GM19468 (cell line): Measurements from ENCODE around the gene BAZ2B.

Experiments
- ATAC-seq: cut with Tn5 transposase; IDR thresholded peaks from one replicate; pipeline ENCODE4 v1.9.1; 2021; ENCODE audit warnings: mild to moderate bottlenecking, moderate library complexity, moderate number of reproducible peaks; ENCODE audit not compliant: unreplicated experiment; ENCODE audit errors: extremely low read depth

The BAZ2B gene

GRCh38 chr2:159281002-159281401 lies 335.3 kb downstream of the BAZ2B start:
- no peak for ATAC-seq

DNA sequence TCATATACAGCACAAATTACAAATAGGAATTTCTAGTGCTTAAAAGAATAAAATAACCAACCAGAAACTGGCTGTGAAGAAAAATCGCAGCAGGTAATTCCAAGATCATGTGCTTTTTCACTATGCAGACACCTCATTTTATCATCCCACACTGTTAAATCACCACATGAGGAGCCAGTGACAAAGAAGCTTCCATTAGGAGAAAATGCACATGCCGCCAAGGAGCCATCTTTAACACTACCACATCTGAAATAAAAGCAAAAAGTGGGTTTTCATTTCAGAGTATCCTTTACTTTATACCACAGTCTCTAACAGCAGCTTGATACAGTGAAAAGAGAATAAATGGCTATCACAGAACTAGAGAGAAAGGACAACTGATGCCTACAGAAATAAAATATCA lies 336.6 kb downstream of the BAZ2B start:
- ATAC-seq = no peak

DNA sequence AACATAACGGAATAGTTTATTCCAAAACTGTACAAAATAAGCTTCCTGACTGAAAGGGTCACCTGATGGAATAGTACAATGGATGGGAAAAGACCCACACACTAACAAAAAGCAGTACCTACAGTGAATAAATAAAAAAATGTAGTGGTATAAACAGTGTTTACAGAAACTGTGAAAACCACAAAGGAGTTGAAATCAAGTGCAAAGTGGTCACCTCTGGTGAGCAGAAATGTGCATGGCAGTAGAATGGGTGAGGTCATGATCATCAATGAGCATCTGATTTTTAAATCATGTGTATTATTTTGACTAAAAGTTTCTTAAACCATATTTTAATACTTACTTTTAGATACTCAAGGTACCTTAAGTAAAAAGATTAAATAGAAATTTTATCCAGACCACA lies 341.2 kb downstream of the BAZ2B start:
- no peak for ATAC-seq

DNA sequence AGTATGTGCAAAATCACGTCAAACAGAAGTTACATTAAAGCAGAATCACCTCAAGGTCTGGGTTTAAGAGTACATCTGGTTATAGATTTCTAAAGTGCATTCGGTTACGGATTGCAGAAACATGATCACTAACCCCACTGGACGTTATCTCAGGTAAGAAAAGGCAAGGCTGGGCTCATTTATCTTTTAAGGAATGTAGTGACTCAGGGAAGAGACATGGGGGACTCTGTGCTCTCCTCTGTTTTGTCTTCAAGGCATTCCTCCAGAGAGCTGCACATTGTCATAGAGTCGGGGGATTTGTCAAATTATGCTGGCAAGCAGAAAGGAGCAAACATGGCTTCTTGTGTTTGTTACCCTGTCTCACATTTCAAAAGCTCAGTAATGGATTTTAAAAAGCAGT lies 344.2 kb downstream of the BAZ2B start:
- ATAC-seq = no peak

DNA sequence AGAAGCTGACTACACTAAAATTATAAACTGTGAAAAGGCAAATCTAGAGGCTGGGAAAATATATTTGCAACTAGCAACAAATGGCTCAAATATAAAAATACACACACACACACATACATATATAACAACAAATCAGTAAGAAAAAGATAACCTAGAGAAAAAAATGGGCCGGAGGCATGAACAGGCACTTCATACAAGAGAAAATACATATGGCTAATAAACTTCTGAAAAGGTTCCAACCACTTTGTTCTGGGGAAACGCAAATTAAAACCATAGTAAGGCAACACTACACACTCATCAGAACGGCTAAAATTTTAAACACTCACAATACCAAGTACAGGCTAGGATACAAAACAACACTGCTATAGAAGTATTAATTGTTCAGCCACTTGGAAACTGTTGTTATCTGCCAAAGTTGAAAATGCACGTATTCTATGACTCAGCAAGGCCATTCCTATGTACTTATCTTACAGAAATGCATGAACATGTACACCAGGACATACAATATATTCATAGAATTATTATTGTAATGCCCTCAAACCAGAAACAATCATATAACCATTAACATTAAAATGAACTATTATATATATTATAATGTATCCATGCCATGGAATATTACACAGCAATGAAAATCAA lies 345.5 kb downstream of the BAZ2B start:
- no peak for ATAC-seq
